Panc1 (cell line): Measurements from ENCODE around the gene ACSL5. TPM values are rescaled to one million over a fixed set of nuclear protein-coding genes. Genes with fewer than 3 reads are reported as not detected.

Experiments used
- ATAC-seq: fragments of 200-7000 bp; cut with Tn5 transposase; 2 replicates; pipeline ENCODE4 v1.9.1; 2020; ENCODE audit warnings: mild to moderate bottlenecking, moderate library complexity
- BruUV-seq: library from RNA; stranded (reverse); fragments of 400-500 nt; replicated peaks from 2 replicates; lab custom pipeline; 2021; lab: Mats Ljungman, UMichigan
- CTCF ChIA-PET: fragments of 300-600 bp; sonication (Branson Sonifier 250); formaldehyde crosslinking; loops from one replicate; lab custom pipeline; 2022; ENCODE audit warnings: antibody characterized with exemption; lab: Charles Lee
- POLR2A ChIA-PET: fragments of 300-600 bp; sonication (Branson Sonifier 250); formaldehyde crosslinking; loops from one replicate; lab custom pipeline; 2022; ENCODE audit warnings: antibody characterized with exemption; lab: Charles Lee
- DNase-seq: peaks from one replicate; pipeline ENCODE4 v3.0.0-alpha.2; 2010; ENCODE audit warnings: low read depth, low spot score
- H3K27ac ChIP-seq: 2 replicates; pipeline ENCODE4 v1.5.1; 2011; ENCODE audit warnings: mild to moderate bottlenecking, low read length, inconsistent platforms
- H3K27me3 ChIP-seq: fragments of 200-500 bp; sonication (Bioruptor generic); 2 replicates; pipeline ENCODE4 v1.6.0; 2014; ENCODE audit warnings: low read length, inconsistent platforms; ENCODE audit not compliant: control insufficient read depth, insufficient read depth
- H3K36me3 ChIP-seq: fragments of 200-500 bp; sonication (Bioruptor generic); 2 replicates; pipeline ENCODE4 v1.5.1; 2014; ENCODE audit warnings: inconsistent platforms, mild to moderate bottlenecking, low read length, moderate library complexity; ENCODE audit not compliant: control insufficient read depth, insufficient read depth
- H3K4me1 ChIP-seq: 2 replicates; pipeline ENCODE4 v1.5.1; 2011; ENCODE audit warnings: inconsistent platforms, mild to moderate bottlenecking, low read length, moderate library complexity; ENCODE audit not compliant: control insufficient read depth, insufficient read depth
- H3K4me3 ChIP-seq, 2 experiments: 2 replicates each; pipeline ENCODE4 v1.5.1; 2011 to 2012; ENCODE audit warnings: low read depth in 2 of 2, low read length in 2 of 2, mild to moderate bottlenecking in 2 of 2, inconsistent platforms in 1 of 2, moderate library complexity in 1 of 2
- H3K9me3 ChIP-seq: fragments of 200-500 bp; sonication (Bioruptor generic); 2 replicates; pipeline ENCODE4 v1.5.1; 2014; ENCODE audit warnings: low read depth, mild to moderate bottlenecking, inconsistent platforms, low read length, moderate library complexity; ENCODE audit not compliant: control insufficient read depth, insufficient read depth
- POLR2AphosphoS5 ChIP-seq: IDR thresholded peaks from 2 replicates; pipeline ENCODE4 v1.6.1; 2012; ENCODE audit warnings: mild to moderate bottlenecking, low read depth, low read length, moderate library complexity
- REST ChIP-seq, 2 experiments: IDR thresholded peaks; 2 replicates each; pipeline ENCODE4 v1.6.1; 2011 to 2012; ENCODE audit warnings: low read depth in 2 of 2, control low read depth in 1 of 2, low read length in 1 of 2, mild to moderate bottlenecking in 1 of 2, moderate library complexity in 1 of 2; ENCODE audit not compliant: insufficient read depth in 1 of 2
- SIN3A ChIP-seq: IDR thresholded peaks from 2 replicates; pipeline ENCODE4 v1.6.1; 2012; ENCODE audit warnings: low read depth, mild to moderate bottlenecking, low read length, moderate library complexity, borderline replicate concordance; ENCODE audit not compliant: insufficient read depth
- TCF7L2 ChIP-seq: IDR thresholded peaks from 2 replicates; pipeline ENCODE4 v1.6.1; 2011; ENCODE audit warnings: mild to moderate bottlenecking, low read depth, low read length, inconsistent platforms
- in situ Hi-C: cut with HindIII; loops from 2 replicates; pipeline ENCODE4 v1.10.0; 2016; ENCODE audit warnings: low sequenced_read_pairs, low pct_unique_long_range_greater_than_20kb
- intact Hi-C: fragments of 100-400 bp; cut with micrococcal nuclease; formaldehyde crosslinking; loops from one replicate; pipeline ENCODE4 v1.10.0; 2022; ENCODE audit not compliant: unreplicated experiment
- total RNA-seq: library from RNA; stranded (reverse); gene quantifications from one replicate; pipeline ENCODE4 v1.2.1, GENCODE V29; 2021; ENCODE audit not compliant: unreplicated experiment
- TF ChIP-seq, protein P1 (sequence below): fragments of 450-650 bp; IDR thresholded peaks from 2 replicates; pipeline ENCODE4 v1.5.1; 2017; ENCODE audit warnings: mild to moderate bottlenecking

ACSL5 gene
- total RNA-seq, 1 experiment from 2014 or later, result 2.4 TPM

GRCh38 chr10:112360308-112361270, 13.3 kb upstream of the ACSL5 start:
- no peak for TF ChIP-seq REST (IDR thresholded peaks at IDR 0.05; ENCODE audit: insufficient read depth in 1 of 2, low read depth in 2 of 2, low read length in 1 of 2)
- TF ChIP-seq, protein P1, sequence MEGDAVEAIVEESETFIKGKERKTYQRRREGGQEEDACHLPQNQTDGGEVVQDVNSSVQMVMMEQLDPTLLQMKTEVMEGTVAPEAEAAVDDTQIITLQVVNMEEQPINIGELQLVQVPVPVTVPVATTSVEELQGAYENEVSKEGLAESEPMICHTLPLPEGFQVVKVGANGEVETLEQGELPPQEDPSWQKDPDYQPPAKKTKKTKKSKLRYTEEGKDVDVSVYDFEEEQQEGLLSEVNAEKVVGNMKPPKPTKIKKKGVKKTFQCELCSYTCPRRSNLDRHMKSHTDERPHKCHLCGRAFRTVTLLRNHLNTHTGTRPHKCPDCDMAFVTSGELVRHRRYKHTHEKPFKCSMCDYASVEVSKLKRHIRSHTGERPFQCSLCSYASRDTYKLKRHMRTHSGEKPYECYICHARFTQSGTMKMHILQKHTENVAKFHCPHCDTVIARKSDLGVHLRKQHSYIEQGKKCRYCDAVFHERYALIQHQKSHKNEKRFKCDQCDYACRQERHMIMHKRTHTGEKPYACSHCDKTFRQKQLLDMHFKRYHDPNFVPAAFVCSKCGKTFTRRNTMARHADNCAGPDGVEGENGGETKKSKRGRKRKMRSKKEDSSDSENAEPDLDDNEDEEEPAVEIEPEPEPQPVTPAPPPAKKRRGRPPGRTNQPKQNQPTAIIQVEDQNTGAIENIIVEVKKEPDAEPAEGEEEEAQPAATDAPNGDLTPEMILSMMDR, result no peak
- TF ChIP-seq TCF7L2, result no peak
- no peak for TF ChIP-seq POLR2AphosphoS5
- TF ChIP-seq SIN3A, result no peak
- Histone ChIP-seq H3K9me3 (no peaks in the 10 kb centered on the region), H3K36me3 (no peaks in the 10 kb centered on the region), H3K4me3 (no peak overlapping the region), H3K27ac (no peak overlapping the region), H3K4me1 (peaks cover 4% of the 10 kb centered on the region; the same call in 1 of the 2 replicates), H3K27me3 (peaks cover 3% of the 10 kb centered on the region)
- ATAC-seq (peak; percentile 47; the same call in 1 of the 2 replicates), DNase-seq (no peak)
- intact Hi-C loops, result no loop called here
- POLR2A ChIA-PET, result no interaction called here
- CTCF ChIA-PET, result no interaction called here
- BruUV-seq, result no TSS peak
- in situ Hi-C loops, result no loop called here

- DNase-seq (no peak), ATAC-seq (no peak)
- Histone ChIP-seq H3K4me1 (peaks cover 4% of the 10 kb centered on the region; the same call in 1 of the 2 replicates), H3K27me3 (peaks cover 3% of the 10 kb centered on the region), H3K27ac (no peak overlapping the region), H3K9me3 (no peaks in the 10 kb centered on the region), H3K4me3 (no peak overlapping the region), H3K36me3 (no peaks in the 10 kb centered on the region)
- in situ Hi-C loops (no loop called here), intact Hi-C loops (no loop called here)
- CTCF ChIA-PET, result no interaction called here
- POLR2A ChIA-PET, result no interaction called here
- TF ChIP-seq TCF7L2, result no peak
- TF ChIP-seq POLR2AphosphoS5, result no peak
- TF ChIP-seq SIN3A, result no peak
- no peak for TF ChIP-seq REST (IDR thresholded peaks at IDR 0.05; ENCODE audit: insufficient read depth in 1 of 2, low read depth in 2 of 2, low read length in 1 of 2)
- TF ChIP-seq, protein P1, result no peak
- no TSS peak for BruUV-seq
Measured at GRCh38 chr10:112361951-112362751, 11.8 kb upstream of the ACSL5 start.
